Measurements from ENCODE around the gene SSR1. TPM values are rescaled to one million over a fixed set of nuclear protein-coding genes. Genes with fewer than 3 reads are reported as not detected.

The SSR1 gene
- total RNA-seq, 1 experiment from 2014 or later = 102 TPM

- Histone ChIP-seq H2BK20ac (ENCODE audit: low read depth, low read length, poor library complexity, severe bottlenecking) (no peak overlapping the region), H2BK12ac (ENCODE audit: insufficient read length, low read depth, low read length) (no peak overlapping the region), H3K79me1 (ENCODE audit: insufficient read depth, low read depth, low read length, poor library complexity, severe bottlenecking) (no peaks in the 10 kb centered on the region), H2AFZ (ENCODE audit: low read length) (no peak overlapping the region), H4K8ac (replicated peaks; ENCODE audit: insufficient read length, low read depth, low read length) (no peak overlapping the region), H3K79me2 (ENCODE audit: insufficient read depth, low read length) (no peaks in the 10 kb centered on the region), H3K27ac (ENCODE audit: insufficient read length, low read depth, low read length) (no peak overlapping the region), H3K9ac (ENCODE audit: extremely low read depth, insufficient read length, low read length) (no peak overlapping the region), H3K9me3 (ENCODE audit: control insufficient read depth, low read depth, low read length) (no peaks in the 10 kb centered on the region), H2BK15ac (ENCODE audit: low read depth, low read length) (no peak overlapping the region), H3T11ph (ENCODE audit: low read length) (no peak overlapping the region), H2AK5ac (ENCODE audit: insufficient read length, low read length) (no peak overlapping the region), H3K56ac (ENCODE audit: insufficient read length, low read depth, low read length) (no peak overlapping the region), H3K23ac (ENCODE audit: insufficient read length, low read depth, low read length) (no peak overlapping the region), H2BK5ac (ENCODE audit: insufficient read length, low read length) (no peak overlapping the region), H3K4me1 (ENCODE audit: insufficient read depth, low read length) (peaks cover 3% of the 10 kb centered on the region; the same call in 1 of the 2 replicates), H3K14ac (ENCODE audit: insufficient read depth, low read length) (no peak overlapping the region), H3K18ac (ENCODE audit: insufficient read length, low read depth, low read length) (no peak overlapping the region), H4K5ac (ENCODE audit: insufficient read length, low read depth, low read length) (no peak overlapping the region), H4K91ac (ENCODE audit: insufficient read length, low read depth, low read length) (no peak overlapping the region), H3K23me2 (ENCODE audit: insufficient read length, low read depth, low read length, poor library complexity, severe bottlenecking) (peaks cover 3% of the 10 kb centered on the region), H3K27me3 (ENCODE audit: insufficient read depth, low read length) (no peaks in the 10 kb centered on the region), H3K4me2 (ENCODE audit: insufficient read depth, insufficient read length, low read length) (no peak overlapping the region), H3K4ac (ENCODE audit: low read depth, low read length) (no peak overlapping the region), H4K20me1 (ENCODE audit: control insufficient read depth, insufficient read depth, insufficient read length) (no peaks in the 10 kb centered on the region), H2BK120ac (ENCODE audit: low read depth, low read length, poor library complexity, severe bottlenecking) (no peak overlapping the region)
- Mint-ChIP-seq H3K27me3 (ENCODE audit: low read depth) (peaks cover 2% of the 10 kb centered on the region; the same call in 1 of the 2 replicates), H3K9me3 (no peaks in the 10 kb centered on the region; a peak in 2 of 5 replicates), H3K27ac (no peak overlapping the region), H3K36me3 (ENCODE audit: insufficient read depth in 1 of 3, low read depth in 3 of 3) (no peaks in the 10 kb centered on the region), H3K4me3 (no peak overlapping the region), H3K4me1 (peaks cover 16 to 20% of the 10 kb centered on the region in 2 experiments)
- whole genome bisulfite sequencing (ENCODE audit: extremely low coverage, insufficient read length, low lambda C conversion rate) = no CpG with 5 or more reads among the region's 17 CpGs
- no peak for DNase-seq
- TF ChIP-seq, protein P1, sequence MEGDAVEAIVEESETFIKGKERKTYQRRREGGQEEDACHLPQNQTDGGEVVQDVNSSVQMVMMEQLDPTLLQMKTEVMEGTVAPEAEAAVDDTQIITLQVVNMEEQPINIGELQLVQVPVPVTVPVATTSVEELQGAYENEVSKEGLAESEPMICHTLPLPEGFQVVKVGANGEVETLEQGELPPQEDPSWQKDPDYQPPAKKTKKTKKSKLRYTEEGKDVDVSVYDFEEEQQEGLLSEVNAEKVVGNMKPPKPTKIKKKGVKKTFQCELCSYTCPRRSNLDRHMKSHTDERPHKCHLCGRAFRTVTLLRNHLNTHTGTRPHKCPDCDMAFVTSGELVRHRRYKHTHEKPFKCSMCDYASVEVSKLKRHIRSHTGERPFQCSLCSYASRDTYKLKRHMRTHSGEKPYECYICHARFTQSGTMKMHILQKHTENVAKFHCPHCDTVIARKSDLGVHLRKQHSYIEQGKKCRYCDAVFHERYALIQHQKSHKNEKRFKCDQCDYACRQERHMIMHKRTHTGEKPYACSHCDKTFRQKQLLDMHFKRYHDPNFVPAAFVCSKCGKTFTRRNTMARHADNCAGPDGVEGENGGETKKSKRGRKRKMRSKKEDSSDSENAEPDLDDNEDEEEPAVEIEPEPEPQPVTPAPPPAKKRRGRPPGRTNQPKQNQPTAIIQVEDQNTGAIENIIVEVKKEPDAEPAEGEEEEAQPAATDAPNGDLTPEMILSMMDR (conservative IDR thresholded peaks at IDR 0.05) = no peak
Observed at GRCh38 chr6:7264686-7265384, 48.2 kb downstream of the SSR1 start.

All from H9 (cell line).